ENCODE data around the gene KLHDC7A. TPM values are rescaled to one million over a fixed set of nuclear protein-coding genes. Genes with fewer than 3 reads are reported as not detected.

Gene KLHDC7A
- total and polyA plus RNA-seq, 10 donors: not detected

GRCh38 chr1:18447509-18448220, 33.1 kb upstream of the KLHDC7A start:
- no peaks in the 10 kb centered on the region for H3K4me1 ChIP-seq
- no peak for DNase-seq
- no peaks in the 10 kb centered on the region for H3K36me3 ChIP-seq
- no peak overlapping the region for H3K27ac ChIP-seq
- no peak for TF ChIP-seq POLR2AphosphoS5 (IDR thresholded peaks at IDR 0.05)
- TF ChIP-seq POLR2A (IDR thresholded peaks at IDR 0.05): no peak
- no peak for TF ChIP-seq CTCF (IDR thresholded peaks at IDR 0.05 in 8 of 11, conservative IDR thresholded peaks at IDR 0.05 in 3 of 11)
- intact Hi-C loops (cut with DNase I; ENCODE audit: low total_unique reads): no loop called here
- no peak overlapping the region for H3K4me3 ChIP-seq
- H3K9me3 ChIP-seq: peaks cover 0 to 20% (median 0%) of the 10 kb centered on the region in 8 donors
- 82 to 89% (median 87%) methylated on average over 13 of the region's 13 CpGs for WGBS, 5 donors
- peaks cover 0 to 33% (median 0%) of the 10 kb centered on the region in 7 donors for H3K27me3 ChIP-seq (replicated peaks in 1 of 7)

GRCh38 chr1:18448889-18449288, 31.8 kb upstream of the KLHDC7A start:
- WGBS, 5 donors: 26 to 38% (median 35%) methylated on average over 4 of the region's 4 CpGs
- Histone ChIP-seq H3K4me1 (no peaks in the 10 kb centered on the region), H3K9me3 (peaks cover 0 to 20% (median 0%) of the 10 kb centered on the region in 8 donors), H3K36me3 (no peaks in the 10 kb centered on the region), H3K27ac (no peak overlapping the region), H3K27me3 (replicated peaks in 1 of 7) (peaks cover 0 to 33% (median 0%) of the 10 kb centered on the region in 7 donors), H3K4me3 (no peak overlapping the region)
- intact Hi-C loops (cut with DNase I; ENCODE audit: low total_unique reads): no loop called here
- TF ChIP-seq CTCF (IDR thresholded peaks at IDR 0.05 in 8 of 11, conservative IDR thresholded peaks at IDR 0.05 in 3 of 11) (no peak), POLR2A (IDR thresholded peaks at IDR 0.05) (no peak), POLR2AphosphoS5 (IDR thresholded peaks at IDR 0.05) (no peak)
- no peak for DNase-seq

- DNase-seq: peak; percentile 2
- H3K27ac ChIP-seq: no peak overlapping the region
- intact Hi-C loops (cut with DNase I; ENCODE audit: low total_unique reads): no loop called here
These were observed 28.2 kb upstream of the KLHDC7A start for GRCh38 chr1:18452550-18452949.

More at GRCh38 chr1:18452550-18452949, 28.2 kb upstream of the KLHDC7A start:
- Histone ChIP-seq H3K4me1 (no peaks in the 10 kb centered on the region), H3K27me3 (replicated peaks in 1 of 7) (peaks cover 0 to 37% (median 0%) of the 10 kb centered on the region in 7 donors), H3K4me3 (no peak overlapping the region), H3K36me3 (no peaks in the 10 kb centered on the region), H3K9me3 (peaks cover 0 to 8% (median 0%) of the 10 kb centered on the region in 8 donors)
- TF ChIP-seq POLR2AphosphoS5 (IDR thresholded peaks at IDR 0.05) (no peak), POLR2A (IDR thresholded peaks at IDR 0.05) (no peak), CTCF (IDR thresholded peaks at IDR 0.05 in 8 of 11, conservative IDR thresholded peaks at IDR 0.05 in 3 of 11) (no peak)

Measured in spleen (tissue), 11 donors.